Right ventricle myocardium inferior (tissue), 1 donor: Measurements from ENCODE around the gene BICRA. TPM values are rescaled to one million over a fixed set of nuclear protein-coding genes. Genes with fewer than 3 reads are reported as not detected.
"Not testable (repeated sequence)": the region's sequence is repeated elsewhere in the genome, so short reads cannot be mapped to it uniquely, and the experiment has no call there.

Source experiments
- ATAC-seq: fragments of 200-7000 bp; cut with Tn5 transposase; one replicate; pipeline ENCODE4 v1.9.1; 2020; ENCODE audit warnings: mild to moderate bottlenecking, moderate library complexity
- DNase-seq: peaks from one replicate; pipeline ENCODE4 v3.0.0; 2021; ENCODE audit errors: missing footprints
- intact Hi-C: fragments of 100-400 bp; cut with DNase I; formaldehyde crosslinking; loops from one replicate; pipeline ENCODE4 v1.11.0; 2022
- long read RNA-seq: library from polyadenylated mRNA; unstranded; transcript quantifications from one replicate; pipeline ENCODE4 v2.0.0, GENCODE V29; 2021
- total RNA-seq: library from RNA; stranded (reverse); fragmentation: NEBNext Ultra II Directional; extraction: Animal tissue kit (Norgen Biotek cat#: 25700); gene quantifications from one replicate; pipeline ENCODE4 v1.2.1, GENCODE V29; 2021
- donor health status: DM: no; HTN: yes; CAD: no; lungs with severe emphysema.

BICRA gene
- 8.8 TPM for total RNA-seq
- long read RNA-seq, partial matches to known transcripts = 0 of 1 reads
- long read RNA-seq, other reads (novel, unspliced or antisense) = 0 of 1 reads

- intact Hi-C loops = loop anchor here (1.0 to 10.0 kb wide), 5 partner anchors 9 to 174 kb away; partner anchors contain the start of gene NAPA
- ATAC-seq = peak; percentile 64
Measured at GRCh38 chr19:47608969-47609905, at the start of gene BICRA. Gene BICRA (plus strand): TSS chr19:47609134. CDS start chr19:47673575, 64,441 bp downstream.

GRCh38 chr19:47560999-47561398 is 47.9 kb upstream of the BICRA start:
- no peak for ATAC-seq
- intact Hi-C loops = no loop called here
- DNase-seq = no peak

More at GRCh38 chr19:47608969-47609905, at the start of gene BICRA:
- DNase-seq = peak; percentile 93

- ATAC-seq = no peak
- DNase-seq = no peak
- intact Hi-C loops = no loop called here
Measured at GRCh38 chr19:47561440-47562057, 47.4 kb upstream of the BICRA start.

GRCh38 chr19:47564081-47564480 is 44.9 kb upstream of the BICRA start:
- ATAC-seq = no peak
- DNase-seq = no peak
- intact Hi-C loops = no loop called here

- DNase-seq = no peak
- intact Hi-C loops = no loop called here
- ATAC-seq = no peak
Measured at GRCh38 chr19:47569331-47569730, 39.6 kb upstream of the BICRA start.

- no peak for DNase-seq
- ATAC-seq = no peak
- intact Hi-C loops = no loop called here
Measured at GRCh38 chr19:47572635-47573034, 36.3 kb upstream of the BICRA start.

- DNase-seq = peak; percentile 88
- peak; percentile 73 for ATAC-seq
- intact Hi-C loops = no loop called here
Measured at GRCh38 chr19:47573071-47574026, 35.6 kb upstream of the BICRA start, which contains the start of gene ZNF541. Gene ZNF541 (minus strand): TSS chr19:47573148. CDS start chr19:47555856, 17,292 bp downstream.

- intact Hi-C loops = no loop called here
- no peak for DNase-seq
- no peak for ATAC-seq
Measured at GRCh38 chr19:47580397-47580796, 28.5 kb upstream of the BICRA start.

- intact Hi-C loops = no loop called here
- DNase-seq (no peak), ATAC-seq (no peak)
Measured at GRCh38 chr19:47581605-47582319, 27.2 kb upstream of the BICRA start.

GRCh38 chr19:47582320-47582909 is 26.5 kb upstream of the BICRA start:
- ATAC-seq = no peak

GRCh38 chr19:47583161-47583560 is 25.8 kb upstream of the BICRA start:
- DNase-seq, ATAC-seq, intact Hi-C loops: not testable (repeated sequence)

More at GRCh38 chr19:47582320-47582909, 26.5 kb upstream of the BICRA start:
- no peak for DNase-seq
- intact Hi-C loops = no loop called here

GRCh38 chr19:47587295-47587694 is 21.6 kb upstream of the BICRA start:
- ATAC-seq (no peak), DNase-seq (peak; percentile 17)
- intact Hi-C loops = no loop called here

- no peak for ATAC-seq
- DNase-seq = no peak
- intact Hi-C loops = no loop called here
Measured at GRCh38 chr19:47589824-47590223, 19.1 kb upstream of the BICRA start.

GRCh38 chr19:47593860-47594259 is 15.1 kb upstream of the BICRA start:
- intact Hi-C loops = no loop called here
- no peak for ATAC-seq
- peak; percentile 27 for DNase-seq

GRCh38 chr19:47595944-47596343 is 13.0 kb upstream of the BICRA start:
- DNase-seq = no peak
- no peak for ATAC-seq
- intact Hi-C loops = no loop called here

GRCh38 chr19:47598407-47599349 is 10.3 kb upstream of the BICRA start:
- ATAC-seq (no peak), DNase-seq (no peak)
- intact Hi-C loops = no loop called here
